NCI-H345 treated with DMSO at 0.1 percent for 48 hours (cell line): Measurements from ENCODE around the gene ITGB1.
"Not testable (repeated sequence)": the region's sequence is repeated elsewhere in the genome, so short reads cannot be mapped to it uniquely, and the experiment has no call there.

ENCODE experiments used
- DNase-seq: peaks from one replicate; lab custom pipeline; 2025; ENCODE audit not compliant: unreplicated experiment; lab: John Stamatoyannopoulos, UW

Gene ITGB1

GRCh38 chr10:32958085-32959005, at the start of gene ITGB1:
Gene ITGB1 (minus strand): TSS chr10:32958230. CDS start chr10:32935558, 22,672 bp downstream.
- DNase-seq, result peak; percentile 61

- no peak for DNase-seq
Observed at GRCh38 chr10:33006342-33006887, 48.4 kb upstream of the ITGB1 start.

- DNase-seq, result no peak
Observed at GRCh38 chr10:33005322-33006301, 47.6 kb upstream of the ITGB1 start.

- DNase-seq, result no peak
Observed at GRCh38 chr10:33001908-33002492, 44.0 kb upstream of the ITGB1 start.

- not testable (repeated sequence) for DNase-seq
Observed at GRCh38 chr10:32998060-32998581, 40.1 kb upstream of the ITGB1 start.

- DNase-seq, result no peak
Observed at GRCh38 chr10:32995751-32996150, 37.7 kb upstream of the ITGB1 start.

GRCh38 chr10:32995066-32995622, 37.1 kb upstream of the ITGB1 start:
- no peak for DNase-seq

- DNase-seq, result not testable (repeated sequence)
Observed at GRCh38 chr10:32994632-32995031, 36.6 kb upstream of the ITGB1 start.

GRCh38 chr10:32992310-32992709, 34.3 kb upstream of the ITGB1 start:
- DNase-seq, result not testable (repeated sequence)

GRCh38 chr10:32990811-32991210, 32.8 kb upstream of the ITGB1 start:
- no peak for DNase-seq

- DNase-seq, result no peak
Observed at GRCh38 chr10:32988604-32989003, 30.6 kb upstream of the ITGB1 start.

- no peak for DNase-seq
Observed at GRCh38 chr10:32987172-32987571, 29.1 kb upstream of the ITGB1 start.

- no peak for DNase-seq
Observed at GRCh38 chr10:32985775-32986350, 27.8 kb upstream of the ITGB1 start.

GRCh38 chr10:32985341-32985764, 27.3 kb upstream of the ITGB1 start:
- no peak for DNase-seq

GRCh38 chr10:32984003-32984600, 26.1 kb upstream of the ITGB1 start:
- no peak for DNase-seq

GRCh38 chr10:32982911-32983909, 25.2 kb upstream of the ITGB1 start:
- DNase-seq, result no peak

- DNase-seq, result no peak
Observed at GRCh38 chr10:32982293-32982709, 24.3 kb upstream of the ITGB1 start.

GRCh38 chr10:32981760-32982159, 23.7 kb upstream of the ITGB1 start:
- DNase-seq, result no peak
